ENCODE data around the gene MRPL37. TPM values are rescaled to one million over a fixed set of nuclear protein-coding genes. Genes with fewer than 3 reads are reported as not detected.

The MRPL37 gene
- total RNA-seq, 1 experiment from 2014 or later = 138 TPM

GRCh38 chr1:54163573-54163972 is 36.4 kb upstream of the MRPL37 start:
- intact Hi-C loops (cut with micrococcal nuclease; ENCODE audit: unreplicated experiment) (no loop called here), in situ Hi-C loops (cut with HindIII; ENCODE audit: low pct_unique_long_range_greater_than_20kb, low sequenced_read_pairs) (no loop called here)
- Histone ChIP-seq H3K4me3 (ENCODE audit: low read depth in 2 of 2, low read length in 2 of 2) (no peak overlapping the region), H3K4me1 (ENCODE audit: control insufficient read depth, insufficient read depth, low read length) (no peaks in the 10 kb centered on the region), H3K27ac (ENCODE audit: low read length) (no peak overlapping the region), H3K36me3 (ENCODE audit: control insufficient read depth, insufficient read depth, low read length) (no peaks in the 10 kb centered on the region), H3K9me3 (ENCODE audit: control insufficient read depth, insufficient read depth, low read depth, low read length) (no peaks in the 10 kb centered on the region), H3K27me3 (ENCODE audit: control insufficient read depth, insufficient read depth, low read length) (no peaks in the 10 kb centered on the region)
- BruUV-seq (replicated peaks) = no TSS peak
- no peak for ATAC-seq
- TF ChIP-seq, protein P1, sequence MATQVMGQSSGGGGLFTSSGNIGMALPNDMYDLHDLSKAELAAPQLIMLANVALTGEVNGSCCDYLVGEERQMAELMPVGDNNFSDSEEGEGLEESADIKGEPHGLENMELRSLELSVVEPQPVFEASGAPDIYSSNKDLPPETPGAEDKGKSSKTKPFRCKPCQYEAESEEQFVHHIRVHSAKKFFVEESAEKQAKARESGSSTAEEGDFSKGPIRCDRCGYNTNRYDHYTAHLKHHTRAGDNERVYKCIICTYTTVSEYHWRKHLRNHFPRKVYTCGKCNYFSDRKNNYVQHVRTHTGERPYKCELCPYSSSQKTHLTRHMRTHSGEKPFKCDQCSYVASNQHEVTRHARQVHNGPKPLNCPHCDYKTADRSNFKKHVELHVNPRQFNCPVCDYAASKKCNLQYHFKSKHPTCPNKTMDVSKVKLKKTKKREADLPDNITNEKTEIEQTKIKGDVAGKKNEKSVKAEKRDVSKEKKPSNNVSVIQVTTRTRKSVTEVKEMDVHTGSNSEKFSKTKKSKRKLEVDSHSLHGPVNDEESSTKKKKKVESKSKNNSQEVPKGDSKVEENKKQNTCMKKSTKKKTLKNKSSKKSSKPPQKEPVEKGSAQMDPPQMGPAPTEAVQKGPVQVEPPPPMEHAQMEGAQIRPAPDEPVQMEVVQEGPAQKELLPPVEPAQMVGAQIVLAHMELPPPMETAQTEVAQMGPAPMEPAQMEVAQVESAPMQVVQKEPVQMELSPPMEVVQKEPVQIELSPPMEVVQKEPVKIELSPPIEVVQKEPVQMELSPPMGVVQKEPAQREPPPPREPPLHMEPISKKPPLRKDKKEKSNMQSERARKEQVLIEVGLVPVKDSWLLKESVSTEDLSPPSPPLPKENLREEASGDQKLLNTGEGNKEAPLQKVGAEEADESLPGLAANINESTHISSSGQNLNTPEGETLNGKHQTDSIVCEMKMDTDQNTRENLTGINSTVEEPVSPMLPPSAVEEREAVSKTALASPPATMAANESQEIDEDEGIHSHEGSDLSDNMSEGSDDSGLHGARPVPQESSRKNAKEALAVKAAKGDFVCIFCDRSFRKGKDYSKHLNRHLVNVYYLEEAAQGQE (IDR thresholded peaks at IDR 0.05; ENCODE audit: insufficient read depth in 1 of 2, low read depth in 2 of 2, low read length in 1 of 2) = no peak
- TF ChIP-seq SIN3A (IDR thresholded peaks at IDR 0.05; ENCODE audit: borderline replicate concordance, insufficient read depth, low read depth, low read length) (no peak), CTCF (IDR thresholded peaks at IDR 0.05) (no peak), TCF7L2 (IDR thresholded peaks at IDR 0.05; ENCODE audit: low read depth, low read length) (no peak), POLR2AphosphoS5 (IDR thresholded peaks at IDR 0.05; ENCODE audit: low read depth, low read length) (no peak)
- DNase-seq (ENCODE audit: low read depth, low spot score) = no peak
- ChIA-PET CTCF (interaction anchor here (0.6 kb wide), 1 partner anchor 125 kb away, joined by 5 read pairs; no protein-coding TSS in a partner anchor), POLR2A (interaction anchor here (0.5 kb wide), 1 partner anchor 90 kb away, joined by 13 read pairs; no protein-coding TSS in a partner anchor)

- CTCF ChIA-PET = no interaction called here
Observed at GRCh38 chr1:54165146-54165545, 34.8 kb upstream of the MRPL37 start.

More at GRCh38 chr1:54165146-54165545, 34.8 kb upstream of the MRPL37 start:
- intact Hi-C loops (cut with micrococcal nuclease; ENCODE audit: unreplicated experiment) (no loop called here), in situ Hi-C loops (cut with HindIII; ENCODE audit: low pct_unique_long_range_greater_than_20kb, low sequenced_read_pairs) (no loop called here)
- no peak for DNase-seq (ENCODE audit: low read depth, low spot score)
- Histone ChIP-seq H3K27ac (ENCODE audit: low read length) (no peak overlapping the region), H3K27me3 (ENCODE audit: control insufficient read depth, insufficient read depth, low read length) (no peaks in the 10 kb centered on the region), H3K9me3 (ENCODE audit: control insufficient read depth, insufficient read depth, low read depth, low read length) (no peaks in the 10 kb centered on the region), H3K4me3 (ENCODE audit: low read depth in 2 of 2, low read length in 2 of 2) (no peak overlapping the region), H3K36me3 (ENCODE audit: control insufficient read depth, insufficient read depth, low read length) (no peaks in the 10 kb centered on the region), H3K4me1 (ENCODE audit: control insufficient read depth, insufficient read depth, low read length) (no peaks in the 10 kb centered on the region)
- no TSS peak for BruUV-seq (replicated peaks)
- no peak for TF ChIP-seq CTCF (IDR thresholded peaks at IDR 0.05)
- no peak for TF ChIP-seq SIN3A (IDR thresholded peaks at IDR 0.05; ENCODE audit: borderline replicate concordance, insufficient read depth, low read depth, low read length)
- TF ChIP-seq POLR2AphosphoS5 (IDR thresholded peaks at IDR 0.05; ENCODE audit: low read depth, low read length) = no peak
- TF ChIP-seq, protein P1 (IDR thresholded peaks at IDR 0.05; ENCODE audit: insufficient read depth in 1 of 2, low read depth in 2 of 2, low read length in 1 of 2) = no peak
- TF ChIP-seq TCF7L2 (IDR thresholded peaks at IDR 0.05; ENCODE audit: low read depth, low read length) = no peak
- POLR2A ChIA-PET = no interaction called here
- no peak for ATAC-seq

Measured in Panc1 (cell line).